Glutamatergic neuron (in vitro differentiated cells): ENCODE results near the gene ZNF451. TPM values are rescaled to one million over a fixed set of nuclear protein-coding genes. Genes with fewer than 3 reads are reported as not detected.

Experiments
- DNase-seq: peaks from one replicate; pipeline ENCODE4 v3.0.0; 2022
- H3K27ac Mint-ChIP-seq: one replicate; pipeline ENCODE4 v1.8.0; 2020; ENCODE audit warnings: mild to moderate bottlenecking, mixed read lengths, inconsistent platforms; ENCODE audit not compliant: unreplicated experiment
- H3K27me3 Mint-ChIP-seq: one replicate; pipeline ENCODE4 v1.8.0; 2020; ENCODE audit warnings: mild to moderate bottlenecking, moderate library complexity, mixed read lengths, inconsistent platforms; ENCODE audit not compliant: unreplicated experiment
- H3K36me3 Mint-ChIP-seq: one replicate; pipeline ENCODE4 v1.8.0; 2020; ENCODE audit warnings: mild to moderate bottlenecking, mixed read lengths, inconsistent platforms; ENCODE audit not compliant: unreplicated experiment
- H3K4me1 Mint-ChIP-seq: one replicate; pipeline ENCODE4 v1.8.0; 2020; ENCODE audit warnings: mild to moderate bottlenecking, low read depth, mixed read lengths, inconsistent platforms; ENCODE audit not compliant: unreplicated experiment
- H3K4me3 Mint-ChIP-seq: one replicate; pipeline ENCODE4 v1.8.0; 2020; ENCODE audit warnings: mild to moderate bottlenecking, mixed read lengths, inconsistent platforms; ENCODE audit not compliant: unreplicated experiment
- H3K9me3 Mint-ChIP-seq: one replicate; pipeline ENCODE4 v1.8.0; 2020; ENCODE audit warnings: mild to moderate bottlenecking, moderate library complexity, mixed read lengths, inconsistent platforms; ENCODE audit not compliant: unreplicated experiment
- total RNA-seq: library from RNA; stranded (reverse); fragmentation: NEBNext Ultra II Directional; extraction: Animal tissue kit (Norgen Biotek cat#: 25700); gene quantifications from one replicate; pipeline ENCODE4 v1.2.1, GENCODE V29; 2021; ENCODE audit not compliant: unreplicated experiment
- TF ChIP-seq, protein P1 (sequence below): fragments of 200-600 bp; sonication (generic); IDR thresholded peaks from one replicate; pipeline ENCODE4 v1.5.0; 2021; ENCODE audit not compliant: partially characterized antibody, unreplicated experiment

ZNF451 gene
- total RNA-seq, 1 donor from 2014 or later: 79.6 TPM

DNA sequence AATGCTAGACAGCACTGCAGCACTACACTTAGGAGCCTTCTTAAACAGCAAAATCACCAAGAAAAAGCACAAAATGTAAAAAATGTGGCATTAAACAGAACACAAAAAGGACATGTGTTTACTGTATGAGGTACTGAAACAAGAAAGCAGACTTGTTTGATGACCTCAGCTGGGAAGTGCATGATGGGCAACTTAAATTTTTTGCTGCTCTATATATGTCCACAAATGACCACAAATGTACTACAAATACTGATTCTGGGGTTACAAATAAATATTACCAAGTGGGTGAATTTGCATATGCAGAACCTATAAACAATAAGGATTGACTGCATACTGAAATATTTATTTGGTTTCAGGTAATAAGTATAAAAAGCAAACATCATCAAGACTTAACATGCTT, 119.0 kb downstream of the ZNF451 start:
- TF ChIP-seq, protein P1, sequence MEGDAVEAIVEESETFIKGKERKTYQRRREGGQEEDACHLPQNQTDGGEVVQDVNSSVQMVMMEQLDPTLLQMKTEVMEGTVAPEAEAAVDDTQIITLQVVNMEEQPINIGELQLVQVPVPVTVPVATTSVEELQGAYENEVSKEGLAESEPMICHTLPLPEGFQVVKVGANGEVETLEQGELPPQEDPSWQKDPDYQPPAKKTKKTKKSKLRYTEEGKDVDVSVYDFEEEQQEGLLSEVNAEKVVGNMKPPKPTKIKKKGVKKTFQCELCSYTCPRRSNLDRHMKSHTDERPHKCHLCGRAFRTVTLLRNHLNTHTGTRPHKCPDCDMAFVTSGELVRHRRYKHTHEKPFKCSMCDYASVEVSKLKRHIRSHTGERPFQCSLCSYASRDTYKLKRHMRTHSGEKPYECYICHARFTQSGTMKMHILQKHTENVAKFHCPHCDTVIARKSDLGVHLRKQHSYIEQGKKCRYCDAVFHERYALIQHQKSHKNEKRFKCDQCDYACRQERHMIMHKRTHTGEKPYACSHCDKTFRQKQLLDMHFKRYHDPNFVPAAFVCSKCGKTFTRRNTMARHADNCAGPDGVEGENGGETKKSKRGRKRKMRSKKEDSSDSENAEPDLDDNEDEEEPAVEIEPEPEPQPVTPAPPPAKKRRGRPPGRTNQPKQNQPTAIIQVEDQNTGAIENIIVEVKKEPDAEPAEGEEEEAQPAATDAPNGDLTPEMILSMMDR: no peak
- no peaks in the 10 kb centered on the region for H3K36me3 Mint-ChIP-seq
- H3K27ac Mint-ChIP-seq: no peak overlapping the region

DNA sequence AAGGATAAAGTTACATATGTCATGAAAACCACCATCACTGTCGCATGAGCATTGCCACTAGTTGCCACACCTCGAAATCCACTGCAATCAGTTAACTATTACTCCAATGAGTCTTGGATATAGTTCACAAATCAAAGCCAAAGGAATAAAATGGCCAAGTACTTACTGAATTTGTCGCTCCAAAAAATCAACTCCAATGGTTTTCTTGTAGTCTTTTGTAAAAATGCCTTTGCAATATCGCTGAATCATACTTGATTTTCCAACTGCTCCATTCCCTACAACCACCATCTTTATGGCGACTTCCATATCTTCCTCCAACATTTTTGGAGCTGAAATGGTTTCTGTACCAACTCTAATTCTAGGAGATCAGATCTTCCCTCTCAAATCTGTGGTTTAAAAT, 120.1 kb downstream of the ZNF451 start:
- Mint-ChIP-seq H3K27me3 (no peaks in the 10 kb centered on the region), H3K4me3 (no peak overlapping the region), H3K27ac (no peak overlapping the region), H3K4me1 (no peaks in the 10 kb centered on the region), H3K9me3 (no peaks in the 10 kb centered on the region), H3K36me3 (no peaks in the 10 kb centered on the region)
- TF ChIP-seq, protein P1: no peak
- no peak for DNase-seq

More for the DNA sequence above, 119.0 kb downstream of the ZNF451 start:
- no peaks in the 10 kb centered on the region for H3K27me3 Mint-ChIP-seq
- no peaks in the 10 kb centered on the region for H3K4me1 Mint-ChIP-seq
- DNase-seq: no peak
- no peak overlapping the region for H3K4me3 Mint-ChIP-seq
- H3K9me3 Mint-ChIP-seq: no peaks in the 10 kb centered on the region

DNA sequence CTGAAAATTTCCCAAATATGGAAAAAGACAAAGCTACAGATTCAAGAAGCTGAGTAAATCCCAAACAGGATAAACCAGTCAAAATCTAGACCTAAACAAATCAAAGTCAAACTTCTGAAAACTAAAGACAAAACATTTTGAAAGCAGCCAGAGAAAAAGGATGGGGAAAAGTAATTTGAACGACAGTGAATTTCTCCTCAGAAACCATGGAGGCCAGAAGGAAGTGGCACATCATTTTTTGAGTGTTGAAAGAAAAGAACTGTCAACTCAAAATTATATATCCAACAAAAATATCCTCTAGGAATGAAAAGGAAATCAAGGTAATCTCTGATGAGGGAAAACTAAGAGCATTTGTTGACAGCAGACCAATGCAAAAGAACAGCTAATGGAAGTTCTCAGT, 125.3 kb downstream of the ZNF451 start:
- no peak for DNase-seq
- Mint-ChIP-seq H3K27me3 (no peaks in the 10 kb centered on the region), H3K27ac (no peak overlapping the region), H3K4me3 (no peak overlapping the region), H3K36me3 (no peaks in the 10 kb centered on the region), H3K4me1 (no peaks in the 10 kb centered on the region), H3K9me3 (no peaks in the 10 kb centered on the region)
- TF ChIP-seq, protein P1: no peak

DNA sequence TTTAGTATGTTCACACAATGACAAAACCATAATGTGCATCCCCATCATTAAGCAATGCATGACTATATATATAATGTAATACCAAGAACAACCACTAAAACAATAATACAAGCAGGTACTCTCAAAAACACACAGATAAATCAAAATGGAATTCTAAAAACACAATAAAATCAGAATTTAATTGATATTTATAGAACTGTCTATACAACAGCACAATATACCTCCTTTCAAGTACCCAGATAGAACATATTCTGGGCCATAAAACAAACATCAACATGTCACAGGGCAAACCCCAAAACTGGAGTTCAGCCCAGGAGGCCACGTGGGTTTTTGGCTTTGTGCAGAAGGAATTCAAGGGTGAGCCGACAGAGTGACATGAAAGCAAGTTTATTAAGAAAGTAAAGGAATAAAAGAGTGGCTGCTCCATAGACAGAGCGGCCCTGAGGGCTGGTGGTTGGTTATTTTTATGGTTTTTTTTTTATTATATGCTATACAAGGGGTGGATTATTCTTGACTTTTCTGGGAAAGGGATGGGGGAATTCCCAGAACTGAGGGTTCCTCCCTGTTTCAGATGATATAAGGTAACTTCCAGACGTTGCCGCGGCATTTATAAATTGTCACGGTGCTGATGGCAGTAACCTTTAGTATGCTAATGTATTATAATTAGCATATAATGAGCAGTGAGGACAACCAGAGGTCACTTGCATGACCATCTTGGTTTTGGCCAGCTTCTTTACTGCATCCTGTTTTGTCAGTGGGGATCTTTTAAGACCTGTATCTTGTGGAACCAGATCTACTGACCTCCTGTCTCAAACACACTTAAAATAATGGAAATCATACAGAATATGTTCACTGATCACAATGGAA, 126.5 kb downstream of the ZNF451 start:
- Mint-ChIP-seq H3K4me3 (no peak overlapping the region), H3K36me3 (no peaks in the 10 kb centered on the region), H3K27ac (no peak overlapping the region), H3K27me3 (no peaks in the 10 kb centered on the region), H3K9me3 (peaks cover 3% of the 10 kb centered on the region), H3K4me1 (no peaks in the 10 kb centered on the region)
- DNase-seq: no peak
- TF ChIP-seq, protein P1: peak; percentile 49

DNA sequence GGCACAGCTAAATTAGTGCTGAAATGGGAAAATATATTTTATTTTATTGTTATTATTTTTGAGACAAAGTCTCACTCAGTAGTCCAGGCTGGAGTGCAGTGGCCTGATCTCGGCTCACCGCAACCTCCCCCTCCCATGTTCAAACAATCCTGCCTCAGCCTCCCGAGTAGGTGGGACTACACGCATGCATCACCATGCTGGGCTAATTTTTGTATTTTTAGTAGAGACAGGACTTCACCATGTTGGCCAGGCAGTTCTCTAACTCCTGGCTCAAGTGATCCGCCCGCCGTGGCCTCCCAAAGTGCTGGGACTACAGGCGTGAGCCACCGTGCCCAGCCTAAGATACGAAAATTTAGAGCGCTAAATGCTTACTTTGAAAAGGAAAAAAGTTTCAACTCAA, 127.3 kb downstream of the ZNF451 start:
- DNase-seq: no peak
- TF ChIP-seq, protein P1: no peak
- Mint-ChIP-seq H3K9me3 (peaks cover 4% of the 10 kb centered on the region), H3K4me3 (no peak overlapping the region), H3K27me3 (no peaks in the 10 kb centered on the region), H3K36me3 (no peaks in the 10 kb centered on the region), H3K27ac (no peak overlapping the region), H3K4me1 (no peaks in the 10 kb centered on the region)

Other genes starting within 250 kb of the ZNF451 start
- gene BEND6, start 135.1 kb upstream of the ZNF451 start, total RNA-seq: 1.2 TPM
- gene KIAA1586, start 43.5 kb upstream of the ZNF451 start, total RNA-seq: 31.3 TPM
- gene BAG2, start 82.1 kb downstream of the ZNF451 start, total RNA-seq: 1.2 TPM
- gene RAB23, start 132.1 kb downstream of the ZNF451 start, total RNA-seq: 4.0 TPM
- 15.3 TPM for gene PRIM2, start 227.4 kb downstream of the ZNF451 start, total RNA-seq